ENCODE data around the gene TREH. TPM values are rescaled to one million over a fixed set of nuclear protein-coding genes. Genes with fewer than 3 reads are reported as not detected.
A peak's percentile ranks its signal among the peaks of the same experiment; 100 is the strongest.

TREH gene
- total RNA-seq, 1 experiment from 2014 or later: not detected

GRCh38 chr11:118657709-118658428, 21.6 kb downstream of the TREH start:
- H4K91ac ChIP-seq (ENCODE audit: insufficient read length, low read depth, low read length): no peak overlapping the region
- H2BK15ac ChIP-seq (ENCODE audit: low read depth, low read length): no peak overlapping the region
- H3K4ac ChIP-seq (ENCODE audit: low read depth, low read length): no peak overlapping the region
- no peak overlapping the region for H3T11ph ChIP-seq (ENCODE audit: low read length)
- H3K14ac ChIP-seq (ENCODE audit: insufficient read depth, low read length): no peak overlapping the region
- H3K27ac ChIP-seq (ENCODE audit: insufficient read length, low read depth, low read length): no peak overlapping the region
- WGBS (ENCODE audit: extremely low coverage, insufficient read length, low lambda C conversion rate): no CpG with 5 or more reads among the region's 16 CpGs
- no peaks in the 10 kb centered on the region; the same call in 1 of the 2 replicates for H3K27me3 Mint-ChIP-seq (ENCODE audit: low read depth)
- H2BK20ac ChIP-seq (ENCODE audit: low read depth, low read length, poor library complexity, severe bottlenecking): no peak overlapping the region
- no peaks in the 10 kb centered on the region for H3K9me3 ChIP-seq (ENCODE audit: control insufficient read depth, low read depth, low read length)
- no peak overlapping the region for H2BK12ac ChIP-seq (ENCODE audit: insufficient read length, low read depth, low read length)
- H2AK5ac ChIP-seq (ENCODE audit: insufficient read length, low read length): no peak overlapping the region
- no peak overlapping the region for H2BK5ac ChIP-seq (ENCODE audit: insufficient read length, low read length)
- H3K36me3 Mint-ChIP-seq (ENCODE audit: insufficient read depth in 1 of 3, low read depth in 3 of 3): peaks cover 5 to 31% (median 31%) of the 10 kb centered on the region in 3 experiments; a peak in 5 of 7 replicates
- TF ChIP-seq CTCF (conservative IDR thresholded peaks at IDR 0.05): no peak
- peaks cover 2% of the 10 kb centered on the region for H4K20me1 ChIP-seq (ENCODE audit: control insufficient read depth, insufficient read depth, insufficient read length)
- no peaks in the 10 kb centered on the region for H3K27me3 ChIP-seq (ENCODE audit: insufficient read depth, low read length)
- no peaks in the 10 kb centered on the region for H3K79me1 ChIP-seq (ENCODE audit: insufficient read depth, low read depth, low read length, poor library complexity, severe bottlenecking)
- H3K23me2 ChIP-seq (ENCODE audit: insufficient read length, low read depth, low read length, poor library complexity, severe bottlenecking): no peaks in the 10 kb centered on the region
- no peak overlapping the region; a peak in 1 of 5 replicates for H3K4me3 Mint-ChIP-seq
- no peaks in the 10 kb centered on the region for H3K9me3 Mint-ChIP-seq
- no peak overlapping the region for H2AFZ ChIP-seq (ENCODE audit: low read length)
- no peak overlapping the region for H3K56ac ChIP-seq (ENCODE audit: insufficient read length, low read depth, low read length)
- no peak overlapping the region for H3K18ac ChIP-seq (ENCODE audit: insufficient read length, low read depth, low read length)
- DNase-seq: no peak
- H3K27ac Mint-ChIP-seq: peak overlapping the region; percentile 39 to 94 (median 40); a peak in 3 of 7 replicates
- no peaks in the 10 kb centered on the region for H3K79me2 ChIP-seq (ENCODE audit: insufficient read depth, low read length)
- H3K23ac ChIP-seq (ENCODE audit: insufficient read length, low read depth, low read length): no peak overlapping the region
- peaks cover 3% of the 10 kb centered on the region; the same call in 1 of the 2 replicates for H3K4me1 ChIP-seq (ENCODE audit: insufficient read depth, low read length)
- no peak overlapping the region for H3K4me2 ChIP-seq (ENCODE audit: insufficient read depth, insufficient read length, low read length)
- H3K4me1 Mint-ChIP-seq: peaks cover 29 to 35% of the 10 kb centered on the region in 2 experiments
- no peak overlapping the region for H2BK120ac ChIP-seq (ENCODE audit: low read depth, low read length, poor library complexity, severe bottlenecking)
- H3K9ac ChIP-seq (ENCODE audit: extremely low read depth, insufficient read length, low read length): no peak overlapping the region
- no peak overlapping the region for H4K5ac ChIP-seq (ENCODE audit: insufficient read length, low read depth, low read length)
- H4K8ac ChIP-seq (replicated peaks; ENCODE audit: insufficient read length, low read depth, low read length): no peak overlapping the region

Measured in H9 (cell line).